Activated T-cell treated with anti-CD3 and anti-CD28 coated beads for 24 hours (primary cell): ENCODE measurements around the gene FSTL5.
"Not testable (repeated sequence)": the region's sequence is repeated elsewhere in the genome, so short reads cannot be mapped to it uniquely, and the experiment has no call there.

Experiments
- DNase-seq: peaks from one replicate; pipeline ENCODE4 v3.0.0-alpha.2; 2020; ENCODE audit warnings: low read depth

FSTL5 gene

DNA sequence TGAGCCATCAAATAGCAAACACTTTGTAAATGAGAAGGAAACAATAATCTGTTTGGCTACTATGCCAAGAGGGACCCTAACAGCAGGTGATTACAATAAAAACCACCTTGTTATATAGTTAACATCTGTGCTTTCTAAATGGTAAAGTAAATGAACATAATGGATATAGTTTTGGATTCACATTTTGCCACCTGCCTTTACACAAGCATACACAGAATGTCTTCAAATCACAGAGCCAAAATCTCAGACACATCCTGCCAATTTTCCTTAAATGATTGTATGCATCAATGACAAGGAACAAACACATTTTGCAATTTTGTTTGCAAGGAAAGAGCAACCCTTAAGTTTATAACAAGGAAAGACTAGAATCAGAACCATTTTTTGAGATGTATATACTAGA lies 334.2 kb downstream of the FSTL5 start:
- DNase-seq: no peak

DNA sequence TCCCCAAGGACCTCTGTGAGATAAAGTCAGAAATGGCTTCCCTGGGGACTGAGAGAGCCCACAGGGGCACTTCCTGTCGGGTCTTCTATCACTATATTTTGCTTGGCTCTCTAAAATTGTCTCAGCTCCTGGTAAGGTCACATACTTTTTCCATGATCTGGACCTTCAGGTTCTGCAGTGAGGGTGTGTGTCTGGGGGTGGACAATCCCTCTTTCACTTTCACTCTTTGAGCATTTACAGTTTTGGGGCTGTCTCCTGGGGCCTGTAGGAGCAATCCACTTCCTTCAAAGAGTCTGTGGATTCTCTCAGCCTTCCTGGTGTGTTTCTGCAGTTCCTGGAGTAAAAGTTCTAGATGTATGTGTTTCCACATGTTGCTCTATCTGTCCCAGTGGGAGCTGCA lies 335.7 kb downstream of the FSTL5 start:
- no peak for DNase-seq

DNA sequence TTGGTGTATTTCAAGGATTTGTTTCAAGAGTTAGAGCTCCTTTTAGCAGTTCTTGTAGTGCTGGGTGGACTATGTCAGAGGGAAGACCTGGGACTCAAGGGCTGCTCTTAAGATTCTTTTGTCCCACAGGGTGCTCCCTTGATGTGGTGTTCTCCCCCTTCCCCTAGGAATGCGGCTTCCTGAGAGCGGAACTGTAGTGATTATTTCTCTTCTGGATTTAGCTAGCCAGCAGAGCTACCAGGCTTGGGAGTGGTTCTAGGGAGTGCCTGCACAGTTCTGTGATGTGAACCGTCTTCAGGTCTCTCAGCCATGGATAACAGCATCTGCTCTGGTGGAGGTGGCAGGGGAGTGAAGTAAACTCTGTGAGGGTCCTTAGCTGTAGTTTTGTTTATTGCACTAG lies 336.8 kb downstream of the FSTL5 start:
- no peak for DNase-seq

DNA sequence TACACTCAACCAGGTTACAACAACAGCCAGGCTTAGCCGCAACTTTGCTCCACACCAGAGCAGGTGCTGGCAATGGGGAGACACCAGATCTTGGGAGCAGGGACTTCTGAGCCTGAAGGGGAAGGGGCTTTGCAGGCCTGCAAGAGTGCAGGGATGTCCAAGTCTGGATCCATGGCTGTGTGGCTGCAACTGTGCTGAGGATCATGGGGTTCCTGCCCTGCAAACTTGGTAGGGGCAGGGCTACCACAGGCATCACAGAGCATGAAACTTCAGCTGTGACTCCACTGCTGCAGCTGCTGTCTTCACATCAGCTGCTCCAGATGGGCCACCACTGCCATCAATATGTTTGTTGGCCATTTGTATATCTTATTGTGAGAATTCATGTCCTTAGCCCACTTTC lies 340.4 kb downstream of the FSTL5 start:
- DNase-seq: no peak

DNA sequence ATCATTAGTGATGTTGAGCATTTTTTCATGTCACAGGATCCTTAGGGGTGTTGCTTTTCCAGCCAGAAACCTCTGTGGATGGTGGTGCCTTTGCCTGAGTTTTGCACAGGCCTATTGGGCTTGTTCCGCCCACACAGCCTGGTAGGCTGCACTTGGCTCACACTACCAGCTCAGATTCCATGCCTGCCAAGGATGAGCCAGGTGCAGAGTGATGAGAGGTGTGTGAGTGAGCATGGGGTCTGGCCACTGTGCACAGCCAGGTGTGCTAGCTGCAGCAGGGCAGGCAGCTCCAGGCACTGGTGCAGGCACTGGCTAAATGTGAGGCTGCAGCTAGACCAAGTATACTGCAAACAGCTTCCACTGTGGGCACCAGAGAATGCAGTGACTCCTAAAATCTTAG lies 341.6 kb downstream of the FSTL5 start:
- no peak for DNase-seq

DNA sequence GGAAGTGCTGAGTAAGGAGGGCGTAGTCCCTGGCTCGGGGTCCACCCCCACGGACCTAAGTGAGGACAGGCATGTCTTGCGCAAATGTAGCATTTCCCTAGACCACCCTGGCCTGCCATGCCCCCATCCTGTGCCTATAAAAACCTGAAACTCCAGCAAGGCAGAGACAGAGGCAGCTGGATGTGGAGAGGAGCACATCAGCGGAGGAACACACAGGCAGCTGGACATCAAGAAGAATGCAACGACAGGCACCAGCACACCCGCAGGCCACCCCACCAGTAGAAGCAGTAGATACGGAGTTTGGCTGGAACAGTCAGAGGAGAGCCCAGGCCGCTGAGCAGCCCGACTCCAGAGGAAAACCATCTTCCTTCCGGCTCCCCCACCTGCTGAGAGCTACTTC lies 345.9 kb downstream of the FSTL5 start:
- no peak for DNase-seq

DNA sequence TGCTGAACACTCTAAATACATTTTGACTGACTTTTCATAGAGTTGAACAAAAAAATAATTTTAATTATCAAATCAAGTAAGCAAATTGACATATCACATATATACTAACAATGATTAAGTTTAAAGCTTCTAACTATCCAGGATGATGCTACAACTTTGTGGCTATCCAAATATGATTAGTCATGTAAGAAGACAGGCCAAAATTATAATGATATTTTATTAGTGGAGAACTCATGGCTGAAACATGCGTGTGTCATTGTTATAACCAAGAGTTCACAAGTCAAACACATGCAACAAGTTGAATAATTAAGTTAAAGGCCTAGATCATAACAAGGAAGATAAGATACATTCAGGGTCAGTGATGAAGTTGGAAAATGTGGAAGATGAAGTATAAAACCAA lies 346.8 kb downstream of the FSTL5 start:
- DNase-seq: no peak

DNA sequence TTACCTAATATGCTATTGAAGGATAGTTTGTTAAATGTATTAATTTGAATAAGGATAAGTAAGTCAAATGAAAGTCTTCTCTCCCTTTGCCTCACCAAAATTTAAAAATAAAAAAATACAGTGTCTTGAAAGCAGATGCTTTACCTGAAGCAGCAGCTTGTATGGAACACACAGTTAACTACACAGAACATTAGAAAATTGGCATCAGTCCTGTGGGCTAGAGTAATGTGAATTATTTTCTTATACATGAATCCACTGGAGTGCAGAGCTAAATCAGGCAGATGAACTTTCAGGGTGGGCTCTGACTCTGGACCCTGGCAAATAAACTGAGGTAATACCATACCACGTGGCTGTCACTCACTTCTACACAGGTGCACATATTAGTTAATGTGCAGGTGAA lies 348.0 kb downstream of the FSTL5 start:
- DNase-seq: no peak

DNA sequence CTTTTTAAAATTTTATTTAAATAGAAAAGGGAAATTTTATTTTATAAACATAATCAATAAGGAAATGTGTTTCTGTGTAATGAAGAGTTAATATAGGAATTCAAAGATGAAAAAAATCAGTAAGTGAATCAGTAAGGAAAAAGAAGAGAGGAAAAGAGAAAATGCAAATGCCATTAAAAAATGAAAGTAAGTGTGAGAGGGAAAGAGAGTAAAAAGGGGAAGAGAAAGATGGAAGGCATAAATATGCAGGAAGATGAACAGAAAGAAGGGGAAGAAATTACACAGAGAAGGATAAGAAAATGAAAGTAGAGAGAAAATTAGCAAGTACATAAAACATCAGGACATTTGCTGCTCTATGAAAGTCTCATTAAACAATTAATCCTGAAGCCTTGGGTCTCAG lies 349.9 kb downstream of the FSTL5 start:
- DNase-seq: no peak

DNA sequence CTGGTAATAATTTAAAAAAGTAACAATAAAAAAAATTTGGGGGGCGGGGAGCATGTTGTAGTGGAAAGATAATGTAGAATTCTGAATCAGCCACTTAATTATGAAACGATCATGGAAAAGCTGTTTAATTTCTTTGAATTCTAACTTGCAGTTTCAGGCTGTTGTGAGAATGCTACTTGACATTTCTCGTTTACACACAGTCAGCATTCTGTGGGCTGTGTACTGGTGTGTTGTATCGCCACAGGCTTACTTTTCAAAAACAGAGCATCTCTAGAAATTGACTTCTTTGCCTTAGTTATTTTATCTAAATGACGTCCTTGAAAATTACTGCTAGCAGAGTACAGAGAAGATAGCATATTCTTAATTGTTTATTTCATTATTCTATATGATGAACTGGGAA lies 350.4 kb downstream of the FSTL5 start:
- DNase-seq: no peak

DNA sequence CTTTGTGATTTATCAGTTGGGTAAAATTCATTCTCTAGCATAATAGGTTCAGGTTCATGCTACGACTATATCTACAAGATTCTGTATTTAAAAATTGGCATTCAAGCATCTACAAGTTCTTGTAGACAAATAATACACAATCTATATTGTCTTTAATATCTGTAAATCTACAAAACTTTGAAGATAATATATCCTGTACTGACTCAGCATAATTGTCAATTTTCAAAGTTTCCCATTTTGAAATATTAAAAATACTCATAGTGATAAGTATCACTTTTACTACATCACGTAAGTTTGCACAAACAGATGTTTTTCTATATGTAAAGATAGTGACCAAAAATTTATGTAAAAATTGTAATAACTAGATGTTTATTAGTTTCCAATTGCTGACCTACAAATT lies 360.6 kb downstream of the FSTL5 start:
- no peak for DNase-seq

DNA sequence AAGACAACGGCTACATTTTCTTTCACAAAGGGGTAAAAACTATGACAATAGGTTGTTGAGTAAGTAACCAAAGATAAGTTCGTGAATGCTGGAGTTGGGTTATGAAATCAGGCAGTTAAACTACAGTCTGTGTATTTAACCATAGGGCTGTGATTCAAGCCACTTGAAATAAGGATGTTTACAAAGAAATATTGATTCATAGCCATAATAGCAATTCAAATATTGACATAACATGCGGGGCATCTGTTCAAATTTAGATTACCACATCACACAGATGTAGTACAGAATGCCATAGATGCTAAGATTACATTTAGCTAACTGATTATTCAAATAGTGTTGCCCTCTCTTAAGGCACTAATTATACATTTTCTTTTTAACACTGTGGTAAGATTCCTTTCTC lies 364.1 kb downstream of the FSTL5 start:
- DNase-seq: no peak

DNA sequence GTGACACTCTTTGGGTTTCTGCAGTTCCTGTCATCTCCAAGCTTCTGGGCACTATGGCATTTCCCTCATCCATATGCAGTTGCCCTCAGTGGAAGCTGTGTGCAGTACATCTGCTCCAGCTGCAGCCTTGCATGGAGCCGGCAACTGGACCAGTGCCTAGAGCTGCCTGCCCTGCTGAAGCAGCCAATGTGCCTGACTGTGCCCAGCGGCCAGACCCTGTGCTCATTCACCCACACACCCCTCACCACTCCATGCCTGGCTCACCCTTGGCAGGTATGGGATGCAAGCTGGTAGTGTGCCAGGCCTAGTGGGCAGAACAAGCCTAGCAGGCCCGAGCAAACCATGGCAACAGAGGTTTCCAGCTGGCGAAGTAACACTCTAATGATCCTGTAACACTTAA lies 370.8 kb downstream of the FSTL5 start:
- no peak for DNase-seq

DNA sequence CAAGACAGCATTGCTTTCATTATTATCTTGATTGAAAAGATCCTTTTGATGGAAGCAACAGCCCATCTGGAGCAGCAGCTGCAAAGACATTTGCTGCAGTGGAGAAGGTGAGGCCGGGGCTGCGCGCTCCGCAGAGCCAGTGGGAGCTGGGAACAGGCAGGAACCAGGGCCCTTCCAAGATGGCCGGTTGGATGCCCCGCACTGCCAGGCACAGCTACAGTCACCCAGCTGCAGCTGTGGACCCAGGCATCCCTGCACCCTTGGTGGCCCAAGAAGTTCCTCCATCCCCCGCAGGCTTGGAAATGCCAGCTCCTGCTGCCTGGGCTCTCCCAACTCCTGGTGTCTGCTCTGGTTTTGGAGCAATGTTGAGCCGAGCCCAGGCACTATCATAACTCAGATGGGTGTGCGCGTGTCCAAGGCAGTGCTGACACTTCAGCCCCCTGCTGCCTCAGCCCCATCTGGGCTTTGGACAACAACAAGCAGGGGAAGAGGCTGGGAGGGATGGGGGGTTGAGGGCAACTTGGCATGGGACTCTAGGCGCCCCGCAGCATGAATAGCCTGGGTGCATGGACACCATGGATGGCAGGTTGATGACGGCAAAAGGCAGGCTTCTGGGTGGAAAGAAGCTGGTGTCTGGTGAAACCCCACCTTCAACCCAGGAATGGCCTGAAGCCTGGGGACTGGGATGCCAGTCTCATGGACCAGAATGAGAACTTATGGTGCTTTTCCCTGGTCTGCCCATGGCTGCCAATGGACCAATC lies 371.8 kb downstream of the FSTL5 start:
- DNase-seq: no peak

DNA sequence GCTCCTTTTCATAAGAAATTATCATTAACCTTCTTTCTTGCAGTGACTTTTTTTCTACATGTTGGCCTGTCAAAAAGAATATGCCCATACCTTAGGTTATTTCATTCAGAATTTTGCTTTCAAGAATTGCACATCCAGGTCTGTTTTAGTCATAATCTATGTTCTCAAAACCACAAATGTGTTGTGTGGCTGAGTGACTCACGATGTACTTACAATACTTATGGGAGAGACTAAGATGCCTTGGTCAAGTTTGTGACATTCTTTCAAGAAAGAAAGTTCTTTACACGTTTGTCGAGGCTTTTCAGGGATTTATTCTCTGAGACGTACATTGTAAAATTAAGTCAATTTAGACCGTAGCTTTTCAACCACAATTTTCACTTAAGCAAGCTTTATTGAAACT lies 396.7 kb downstream of the FSTL5 start:
- no peak for DNase-seq

DNA sequence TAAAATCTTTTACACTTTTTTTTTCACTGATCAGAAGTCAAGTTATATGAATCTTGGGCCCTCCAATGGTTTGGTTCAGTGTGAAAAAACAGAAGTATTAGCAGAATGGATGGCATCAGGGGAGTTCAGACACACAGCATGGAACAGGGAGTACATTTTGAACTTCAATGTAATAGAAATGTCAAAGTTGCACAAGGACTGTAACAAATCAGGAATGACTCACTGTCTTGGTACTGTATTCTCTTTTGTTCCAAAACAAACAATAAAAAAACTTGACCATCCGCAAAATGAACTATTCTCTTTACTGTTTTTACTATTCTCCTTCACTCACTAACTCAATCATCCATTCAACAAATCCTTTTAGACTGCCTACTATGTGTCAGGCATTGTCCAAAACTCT lies 401.0 kb downstream of the FSTL5 start:
- DNase-seq: no peak

DNA sequence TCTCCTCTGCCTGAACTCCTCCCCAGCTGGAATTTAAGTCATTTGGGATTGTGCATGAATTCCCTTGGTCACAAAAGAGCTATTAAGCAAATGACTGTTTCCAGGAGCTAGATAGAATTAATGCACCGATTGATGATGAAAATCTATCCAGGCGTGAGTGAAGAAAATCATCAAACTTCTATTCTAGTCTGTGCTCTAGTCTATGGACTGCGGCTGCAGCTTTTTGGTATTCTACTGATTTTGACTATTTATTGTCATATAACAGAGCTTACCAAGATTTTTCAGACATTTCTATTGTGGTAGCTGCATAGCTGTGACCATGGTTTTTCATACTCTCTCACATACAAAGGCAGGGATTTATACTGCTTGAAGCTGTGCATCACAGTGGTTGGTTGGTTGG lies 403.8 kb downstream of the FSTL5 start:
- no peak for DNase-seq

DNA sequence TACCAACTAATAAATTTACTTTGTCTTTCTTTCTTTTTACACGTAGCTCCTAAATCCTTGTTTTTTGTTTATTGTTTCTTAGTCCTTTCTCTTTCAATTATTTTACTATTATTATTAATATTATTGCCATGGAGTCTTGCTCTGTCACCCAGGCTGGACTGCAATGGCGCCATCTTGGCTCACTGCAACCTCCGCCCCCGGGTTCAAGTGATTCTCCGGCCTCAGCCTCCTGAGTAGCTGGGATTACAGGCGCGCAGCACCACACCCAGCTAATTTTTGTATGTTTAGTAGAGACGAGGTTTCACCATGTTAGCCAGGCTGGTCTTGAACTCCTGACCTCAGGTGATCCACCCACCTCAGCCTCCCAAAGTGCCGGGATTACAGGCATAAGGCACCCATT lies 405.4 kb downstream of the FSTL5 start:
- not testable (repeated sequence) for DNase-seq

DNA sequence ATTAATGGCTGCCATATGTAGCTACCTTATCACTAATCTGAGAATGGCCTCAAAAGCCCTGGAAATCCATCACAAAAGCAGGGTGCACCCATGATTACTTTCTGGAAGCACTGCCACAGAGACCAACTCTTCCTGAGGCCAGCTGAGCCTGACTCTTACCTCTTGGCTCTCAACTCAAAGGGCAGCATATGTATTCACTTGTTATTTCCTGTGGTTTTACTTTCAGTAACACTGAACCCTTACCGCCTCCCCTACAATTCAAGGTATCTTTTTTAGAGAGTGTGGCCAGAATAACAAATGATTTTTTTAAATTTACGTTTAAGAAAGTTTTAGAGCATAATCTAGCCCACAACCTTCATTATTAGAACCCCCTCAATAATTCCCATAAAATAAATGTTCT lies 434.9 kb downstream of the FSTL5 start:
- no peak for DNase-seq

DNA sequence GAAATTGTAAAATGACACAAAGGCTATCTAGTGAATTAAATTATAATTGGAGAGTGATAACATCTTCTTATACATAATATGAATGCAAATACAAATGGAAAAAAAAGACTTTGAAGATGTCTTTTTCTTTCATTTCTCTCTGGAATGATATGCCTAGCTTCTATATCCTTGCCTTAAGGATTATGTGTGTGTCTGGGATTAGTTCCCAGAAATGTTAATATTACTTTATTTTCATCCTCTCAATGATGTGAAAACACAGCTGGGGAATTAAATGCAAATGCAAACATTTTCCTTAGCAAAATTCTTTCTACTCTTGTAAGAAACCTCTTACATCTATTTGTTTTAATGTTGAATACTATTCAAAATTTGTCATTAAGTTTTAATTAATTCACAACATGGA lies 441.9 kb downstream of the FSTL5 start:
- no peak for DNase-seq

DNA sequence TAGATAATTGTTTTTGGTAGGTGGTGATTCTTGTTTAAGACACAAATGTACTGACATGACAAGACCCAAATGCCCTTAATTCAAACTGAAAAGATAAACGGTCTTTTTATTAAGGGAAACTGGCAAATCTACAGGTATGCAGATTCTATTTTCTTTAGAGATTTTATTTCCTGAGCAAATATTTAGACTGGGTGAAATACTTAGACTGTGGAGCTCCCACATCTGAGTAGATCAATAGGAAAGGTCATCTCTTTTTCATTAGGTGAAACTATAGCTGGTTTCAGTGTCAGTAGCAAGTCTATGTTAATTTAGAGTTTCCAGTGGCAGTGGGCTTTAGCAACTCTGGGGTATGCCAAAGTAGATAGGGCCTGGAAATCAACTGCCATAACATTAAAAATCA lies 446.7 kb downstream of the FSTL5 start:
- DNase-seq: no peak

DNA sequence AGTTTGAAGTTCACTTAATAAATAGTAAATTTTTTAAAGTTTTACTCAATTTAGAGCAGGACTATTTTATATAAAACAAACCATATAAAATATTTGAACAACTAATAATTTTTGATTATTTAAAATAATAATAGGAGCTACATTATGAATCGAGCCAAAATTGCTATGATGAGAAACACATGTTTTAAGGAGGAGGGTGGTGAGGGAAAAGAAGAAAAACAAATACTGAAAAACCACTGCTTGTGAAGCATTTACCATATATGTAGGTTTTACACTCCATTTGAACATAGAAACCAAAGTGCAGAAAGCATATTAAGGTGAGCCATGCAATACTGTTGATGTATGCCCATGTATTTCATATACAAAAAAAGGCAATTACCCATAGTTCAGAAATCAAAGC lies 448.9 kb downstream of the FSTL5 start:
- DNase-seq: no peak

DNA sequence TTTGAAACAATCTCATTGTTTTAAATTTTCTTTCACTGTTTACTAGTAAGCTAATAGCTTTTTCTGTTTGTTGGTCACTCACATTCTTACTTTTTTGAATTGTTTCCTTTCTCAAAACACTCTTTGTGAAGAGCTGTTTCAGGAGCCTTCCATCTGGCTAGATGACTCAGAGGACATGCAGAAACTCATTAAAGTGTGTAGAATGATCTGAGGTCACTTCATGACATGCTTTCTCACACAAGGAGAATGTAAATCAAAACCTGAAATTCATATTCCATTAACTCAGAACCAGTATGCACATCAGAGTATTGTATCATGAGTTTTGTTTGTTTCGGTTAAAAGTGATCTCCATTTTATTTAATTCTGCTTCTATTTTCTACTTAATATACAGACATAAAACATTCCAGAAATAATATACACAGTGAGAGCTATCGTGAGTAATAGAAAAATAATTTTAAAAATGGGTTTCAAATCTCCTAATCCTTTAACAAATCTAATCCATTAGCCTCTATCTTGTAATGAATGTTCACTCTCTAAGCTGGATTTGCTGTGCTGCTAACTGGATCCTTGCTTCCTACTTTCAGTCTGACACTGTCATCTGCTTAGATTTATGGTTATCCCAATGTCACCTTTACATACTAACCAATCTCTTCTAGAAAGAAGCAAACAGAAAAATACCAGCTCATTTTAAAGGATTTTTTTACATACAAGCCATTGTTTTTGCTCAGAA lies 449.6 kb downstream of the FSTL5 start:
- DNase-seq: no peak

DNA sequence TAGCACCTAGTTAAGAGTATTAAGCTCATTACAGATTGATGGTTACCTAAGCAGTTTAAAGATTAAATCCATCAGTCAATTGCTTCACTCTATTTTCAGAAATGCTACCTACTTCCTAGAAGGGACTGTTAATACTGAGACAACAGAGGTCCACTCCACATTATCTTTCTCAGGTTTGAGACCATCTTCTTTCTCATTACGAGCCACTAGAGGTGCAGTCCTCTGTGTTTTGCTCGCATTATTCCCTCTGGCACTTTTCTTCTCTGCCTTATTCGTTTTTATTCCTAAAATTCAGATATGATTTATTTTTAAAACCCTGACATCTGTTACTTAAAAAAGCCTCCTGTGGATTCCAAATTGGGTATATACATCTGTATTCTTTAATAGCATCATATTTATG lies 459.1 kb downstream of the FSTL5 start:
- DNase-seq: no peak
